Stomach (tissue), 9 donors: ENCODE data around the gene WDR18. TPM values are rescaled to one million over a fixed set of nuclear protein-coding genes. Genes with fewer than 3 reads are reported as not detected.

Experiments used
- DNase-seq, 2 donors: peaks; one replicate each; pipeline versions ENCODE4 v3.0.0 to v3.0.0-alpha.2; 2013 to 2019
- H3K27ac ChIP-seq, 5 donors: fragments of 200-600 bp in 4 of 5; sonication (generic) in 4 of 5; one replicate each; pipeline ENCODE4 v1.5.1; 2013 to 2019; ENCODE audit warnings: mild to moderate bottlenecking in 1 of 5, moderate library complexity in 1 of 5
- H3K27me3 ChIP-seq, 3 donors: fragments of 200-600 bp; sonication (generic); one replicate each; pipeline ENCODE4 v1.5.1; 2017 to 2019; ENCODE audit warnings: mixed run types in 1 of 3
- H3K36me3 ChIP-seq, 4 donors: fragments of 200-600 bp; sonication (generic); 1 replicate in 3 of 4; 2 replicates in 1 of 4; pipeline ENCODE4 v1.5.1; 2016 to 2019
- H3K4me1 ChIP-seq, 4 donors: fragments of 200-600 bp; sonication (generic); one replicate each; pipeline ENCODE4 v1.5.1; 2016 to 2019
- H3K4me3 ChIP-seq, 4 donors: fragments of 200-600 bp; sonication (generic) in 3 of 4; one replicate each; pipeline ENCODE4 v1.5.1; 2016 to 2019; ENCODE audit warnings: mild to moderate bottlenecking in 1 of 4
- H3K9me3 ChIP-seq, 4 donors: fragments of 200-600 bp; sonication (generic); one replicate each; pipeline ENCODE4 v1.5.1; 2016 to 2019
- CTCF ChIP-seq, 7 experiments: fragments of 450-650 bp in 4 of 7; fragments of 200-600 bp in 3 of 7; sonication (generic) in 3 of 7; IDR thresholded peaks; one replicate each; pipeline ENCODE4 v1.5.1; 2016 to 2019; ENCODE audit warnings: antibody characterized with exemption in 7 of 7, control low read depth in 2 of 7, mild to moderate bottlenecking in 1 of 7
- EP300 ChIP-seq: sonication (generic); formaldehyde crosslinking; IDR thresholded peaks from one replicate; pipeline ENCODE4 v1.6.1; 2017; ENCODE audit warnings: antibody characterized with exemption
- POLR2A ChIP-seq, 4 donors: fragments of 450-650 bp; IDR thresholded peaks; one replicate each; pipeline ENCODE4 v1.6.1; 2016; ENCODE audit warnings: antibody characterized with exemption in 4 of 4, control low read depth in 2 of 4, mild to moderate bottlenecking in 1 of 4, moderate library complexity in 1 of 4
- POLR2AphosphoS5 ChIP-seq, 3 donors: sonication (generic); formaldehyde crosslinking; IDR thresholded peaks; one replicate each; pipeline ENCODE4 v1.6.1; 2016; ENCODE audit warnings: antibody characterized with exemption in 3 of 3
- WGBS, 5 donors: extraction: QIAGEN DNeasy Blood & Tissue Kit in 3 of 5; methylation state at CpG; one replicate each; pipeline versions ENCODE4 v1.1.5 to v1.1.7; 2013 to 2018; 5-methylcytosine and 5-hydroxymethylcytosine counted together
- intact Hi-C: fragments of 100-400 bp; cut with DNase I; formaldehyde crosslinking; loops from one replicate; pipeline ENCODE4 v1.15.1; 2023; ENCODE audit warnings: low total_unique reads
- polyA plus RNA-seq, 3 donors: library from polyadenylated mRNA; stranded (reverse); fragments of 200-250 nt; gene quantifications; one replicate each; pipeline ENCODE4 v1.2.3, GENCODE V29; 2013
- total RNA-seq, 5 donors: library from RNA; depleted of rRNA; stranded (reverse); fragments of >200 nt; gene quantifications; one replicate each; pipeline versions ENCODE4 v1.1.0 to v1.2.3, GENCODE V29; 2014 to 2016
- donor health status: healthy with polysubstance abuse.
- donor health status: Bipolar disorder and iron deficiency.
- donor health status: healthy.

WDR18 gene
- total and polyA plus RNA-seq, 8 donors: 19.1 to 410 (median 60.6) TPM

- TF ChIP-seq POLR2AphosphoS5 (IDR thresholded peaks at IDR 0.05) (no peak), POLR2A (IDR thresholded peaks at IDR 0.05) (no peak), EP300 (no peak), CTCF (IDR thresholded peaks at IDR 0.05) (no peak)
- Histone ChIP-seq H3K36me3 (peaks cover 42 to 74% (median 72%) of the 10 kb centered on the region in 4 donors), H3K4me1 (peaks cover 19 to 42% (median 30%) of the 10 kb centered on the region in 4 donors), H3K9me3 (no peaks in the 10 kb centered on the region), H3K4me3 (no peak overlapping the region), H3K27ac (no peak overlapping the region), H3K27me3 (no peaks in the 10 kb centered on the region)
- 91 to 96% (median 94%) methylated on average over 28 to 36 of the region's 36 CpGs for WGBS, 5 donors
- no peak for DNase-seq
- intact Hi-C loops: no loop called here
Observed at GRCh38 chr19:1011831-1012333, 27.7 kb downstream of the WDR18 start.

- intact Hi-C loops: no loop called here
- no peak for DNase-seq
- TF ChIP-seq POLR2AphosphoS5 (IDR thresholded peaks at IDR 0.05) (no peak), CTCF (IDR thresholded peaks at IDR 0.05) (no peak), EP300 (no peak), POLR2A (IDR thresholded peaks at IDR 0.05) (no peak)
- WGBS, 5 donors: 92 to 97% (median 94%) methylated on average over 10 to 18 of the region's 18 CpGs
- Histone ChIP-seq H3K27ac (no peak overlapping the region), H3K27me3 (no peaks in the 10 kb centered on the region), H3K4me3 (no peak overlapping the region), H3K9me3 (no peaks in the 10 kb centered on the region), H3K4me1 (peaks cover 23 to 47% (median 34%) of the 10 kb centered on the region in 4 donors), H3K36me3 (peaks cover 42 to 74% (median 72%) of the 10 kb centered on the region in 4 donors)
Observed at GRCh38 chr19:1012334-1012733, 28.2 kb downstream of the WDR18 start.

- intact Hi-C loops: no loop called here
- H3K27me3 ChIP-seq: no peaks in the 10 kb centered on the region
- no peak for TF ChIP-seq POLR2AphosphoS5 (IDR thresholded peaks at IDR 0.05)
- TF ChIP-seq CTCF (IDR thresholded peaks at IDR 0.05): no peak
- no peak for TF ChIP-seq POLR2A (IDR thresholded peaks at IDR 0.05)
- TF ChIP-seq EP300: no peak
- no peak overlapping the region for H3K4me3 ChIP-seq
- peaks cover 32 to 55% (median 43%) of the 10 kb centered on the region in 4 donors for H3K4me1 ChIP-seq
- no peaks in the 10 kb centered on the region for H3K9me3 ChIP-seq
- no peak for DNase-seq
- WGBS, 5 donors: 87 to 96% (median 93%) methylated on average over 9 to 10 of the region's 10 CpGs; no CpG with 5 or more reads in 1 of the 5 donors
- H3K36me3 ChIP-seq: peaks cover 42 to 74% (median 71%) of the 10 kb centered on the region in 4 donors
- no peak overlapping the region for H3K27ac ChIP-seq
Observed at GRCh38 chr19:1013218-1013617, 29.1 kb downstream of the WDR18 start.

- Histone ChIP-seq H3K27ac (no peak overlapping the region), H3K4me1 (peaks cover 44 to 67% (median 55%) of the 10 kb centered on the region in 4 donors), H3K36me3 (peaks cover 42 to 63% (median 61%) of the 10 kb centered on the region in 4 donors), H3K27me3 (no peaks in the 10 kb centered on the region), H3K9me3 (no peaks in the 10 kb centered on the region), H3K4me3 (no peak overlapping the region)
- WGBS, 5 donors: 92 to 94% (median 94%) methylated on average over 36 to 49 of the region's 49 CpGs
- DNase-seq: no peak
- intact Hi-C loops: no loop called here
- TF ChIP-seq POLR2A (IDR thresholded peaks at IDR 0.05) (no peak), EP300 (no peak), POLR2AphosphoS5 (IDR thresholded peaks at IDR 0.05) (no peak), CTCF (IDR thresholded peaks at IDR 0.05) (no peak)
Observed at GRCh38 chr19:1014161-1015060, 30.3 kb downstream of the WDR18 start.
